T-cell (primary cell): ENCODE results near the gene GRAP2. TPM values are rescaled to one million over a fixed set of nuclear protein-coding genes. Genes with fewer than 3 reads are reported as not detected.

Experiments
- ATAC-seq, 4 experiments: fragments of 200-7000 bp in 3 of 4; fragments of 150-1000 bp in 1 of 4; cut with Tn5 transposase; replicated peaks in 1 of 4; 1 replicate in 3 of 4; 2 replicates in 1 of 4; pipeline ENCODE4 v1.10.0; 2021; ENCODE audit warnings: moderate library complexity in 3 of 4, mild to moderate bottlenecking in 2 of 4, moderate number of reproducible peaks in 1 of 4
- CTCF ChIA-PET, 2 donors: fragments of 300-600 bp; sonication (Branson Sonifier 250); formaldehyde crosslinking; loops; one replicate each; lab custom pipeline; 2022; ENCODE audit warnings: antibody characterized with exemption in 2 of 2; lab: Charles Lee
- POLR2A ChIA-PET, 2 donors: fragments of 300-600 bp; sonication (Branson Sonifier 250); formaldehyde crosslinking; loops; one replicate each; lab custom pipeline; 2022; ENCODE audit warnings: antibody characterized with exemption in 2 of 2; lab: Charles Lee
- DNase-seq, 35 experiments: peaks; one replicate each; pipeline versions ENCODE4 v3.0.0 to v3.0.0-alpha.2; 2013 to 2023
- H3K27ac ChIP-seq: one replicate; pipeline ENCODE4 v1.5.1; 2013; ENCODE audit warnings: low read length
- H3K27me3 ChIP-seq, 2 experiments: replicated peaks in 1 of 2; 1 replicate in 1 of 2; 2 replicates in 1 of 2; pipeline versions ENCODE4 v1.6.1 to v1.7.0; 2013; ENCODE audit warnings: low read length in 1 of 2, mixed read lengths in 1 of 2; ENCODE audit not compliant: control insufficient read depth in 2 of 2, insufficient read depth in 2 of 2; ENCODE audit errors: extremely low read depth in 1 of 2
- H3K36me3 ChIP-seq, 2 donors: 1 replicate in 1 of 2; 2 replicates in 1 of 2; pipeline versions ENCODE4 v1.6.1 to v1.7.0; 2013; ENCODE audit warnings: low read length in 1 of 2; ENCODE audit not compliant: control insufficient read depth in 2 of 2, insufficient read depth in 1 of 2; ENCODE audit errors: extremely low read depth in 1 of 2
- H3K4me1 ChIP-seq, 2 experiments: 1 replicate in 1 of 2; 2 replicates in 1 of 2; pipeline versions ENCODE4 v1.6.1 to v1.7.0; 2013; ENCODE audit warnings: low read length in 2 of 2, mixed read lengths in 1 of 2; ENCODE audit not compliant: insufficient read depth in 2 of 2, control insufficient read depth in 1 of 2; ENCODE audit errors: extremely low read depth in 1 of 2
- H3K4me3 ChIP-seq, 2 donors: 1 replicate in 1 of 2; 2 replicates in 1 of 2; pipeline versions ENCODE4 v1.5.1 to v1.7.0; 2013; ENCODE audit warnings: mild to moderate bottlenecking in 2 of 2, low read length in 1 of 2, moderate library complexity in 1 of 2; ENCODE audit not compliant: control insufficient read depth in 1 of 2; ENCODE audit errors: extremely low read depth in 1 of 2
- H3K9me3 ChIP-seq: 2 replicates; pipeline ENCODE4 v1.7.0; 2013
- H3K27ac Mint-ChIP-seq, 2 donors: one replicate each; pipeline ENCODE4 v1.8.0; 2020 to 2021; ENCODE audit warnings: mild to moderate bottlenecking in 2 of 2, mixed read lengths in 2 of 2
- H3K27me3 Mint-ChIP-seq, 2 donors: one replicate each; pipeline ENCODE4 v1.8.0; 2021 to 2022; ENCODE audit warnings: mixed read lengths in 2 of 2
- H3K36me3 Mint-ChIP-seq: one replicate; pipeline ENCODE4 v1.8.0; 2021; ENCODE audit warnings: mixed read lengths
- H3K4me1 Mint-ChIP-seq, 3 donors: one replicate each; pipeline ENCODE4 v1.8.0; 2020 to 2022; ENCODE audit warnings: mixed read lengths in 3 of 3, mild to moderate bottlenecking in 1 of 3
- H3K4me3 Mint-ChIP-seq, 3 donors: one replicate each; pipeline ENCODE4 v1.8.0; 2020 to 2022; ENCODE audit warnings: mild to moderate bottlenecking in 3 of 3, mixed read lengths in 3 of 3, moderate library complexity in 3 of 3
- H3K9me3 Mint-ChIP-seq, 3 donors: one replicate each; pipeline ENCODE4 v1.8.0; 2020 to 2022; ENCODE audit warnings: mixed read lengths in 3 of 3
- WGBS: methylation state at CpG from one replicate; pipeline ENCODE4 v1.1.5; 2013; ENCODE audit warnings: missing lambda C conversion rate; ENCODE audit not compliant: insufficient coverage; 5-methylcytosine and 5-hydroxymethylcytosine counted together
- total RNA-seq, 35 experiments: library from RNA in 6 of 35; stranded (reverse) in 6 of 35; fragments of 120-200 nt in 1 of 35; gene quantifications; one replicate each; pipeline versions ENCODE4 v1.2.1 to v1.2.4 and lab custom pipeline; 2013 to 2026

GRAP2 gene
- total RNA-seq, 5 donors from 2014 or later (not counting 1 experiment from before 2014, with no cell fraction given), result 138 to 199 (median 157) TPM

DNA sequence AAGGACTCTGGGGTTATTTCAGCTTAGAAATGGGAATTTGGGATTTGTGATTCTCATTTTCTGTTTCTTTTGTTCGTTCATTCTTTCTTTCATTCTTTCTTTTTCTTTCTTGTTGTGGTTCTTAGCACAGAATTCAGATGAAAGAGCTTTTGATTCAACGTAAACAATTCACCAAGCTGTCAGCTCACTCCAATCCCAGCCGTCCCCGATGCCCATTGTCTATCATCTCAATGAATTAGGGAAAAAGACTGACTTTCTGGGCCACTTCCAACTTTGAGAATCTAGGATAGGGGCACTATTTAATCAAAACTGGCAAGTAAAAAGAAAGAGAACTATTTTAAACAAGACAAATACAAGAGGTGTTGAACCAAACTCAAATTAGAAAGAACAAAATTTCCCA is 34.2 kb downstream of the GRAP2 start:
- Histone ChIP-seq H3K4me3 (no peak overlapping the region), H3K27ac (peak overlapping the region; percentile 74), H3K36me3 (peaks cover 5 to 6% of the 10 kb centered on the region in 2 donors), H3K4me1 (peaks cover 82 to 96% of the 10 kb centered on the region in 2 experiments), H3K27me3 (no peaks in the 10 kb centered on the region), H3K9me3 (no peaks in the 10 kb centered on the region)
- WGBS, result no CpG with 5 or more reads among the region's 4 CpGs
- Mint-ChIP-seq H3K27ac (peak overlapping the region in 1 of 2 donors; percentile 100), H3K4me1 (peaks cover 72 to 74% (median 73%) of the 10 kb centered on the region in 3 donors), H3K4me3 (peak overlapping the region; percentile 67 to 80 (median 68)), H3K36me3 (peaks cover 3% of the 10 kb centered on the region), H3K27me3 (no peaks in the 10 kb centered on the region), H3K9me3 (no peaks in the 10 kb centered on the region)
- ChIA-PET CTCF (interaction anchor here in 1 of 2 donors (1.3 to 1.7 kb wide), 3 partner anchors 9 to 28 kb away, joined by 3 to 9 read pairs (median 4); no protein-coding TSS in a partner anchor), POLR2A (interaction anchor here (0.6 to 1.5 kb wide), 6 partner anchors 9 to 146 kb away, joined by 3 to 13 read pairs (median 5); no protein-coding TSS in a partner anchor)
- ATAC-seq (no peak), DNase-seq (no peak)

DNA sequence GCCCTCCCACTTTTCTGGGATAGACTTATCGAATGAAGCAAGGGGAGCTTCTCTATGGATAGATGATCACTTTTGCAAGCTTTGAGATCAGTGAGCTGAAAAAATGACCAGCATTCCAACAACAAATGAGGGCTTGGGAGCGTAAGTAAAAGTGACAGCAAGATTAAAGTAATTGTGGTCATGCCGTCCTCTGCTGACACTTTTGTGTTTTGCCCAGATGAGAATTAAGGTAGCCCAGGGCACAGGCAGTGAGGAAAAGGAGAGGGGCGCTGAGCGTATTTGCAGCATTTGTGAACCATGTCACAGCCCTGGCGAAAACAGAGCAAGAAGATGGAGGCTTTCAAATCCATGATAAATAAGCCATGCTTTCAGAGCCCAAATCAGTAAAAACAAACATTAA is 34.7 kb downstream of the GRAP2 start:
- Mint-ChIP-seq H3K4me3 (peak overlapping the region; percentile 68 to 80 (median 69)), H3K27me3 (no peaks in the 10 kb centered on the region), H3K36me3 (peaks cover 3% of the 10 kb centered on the region), H3K4me1 (peaks cover 77 to 79% (median 78%) of the 10 kb centered on the region in 3 donors), H3K27ac (peak overlapping the region in 1 of 2 donors; percentile 100), H3K9me3 (no peaks in the 10 kb centered on the region)
- no peaks in the 10 kb centered on the region for H3K27me3 ChIP-seq
- peak overlapping the region; percentile 74 for H3K27ac ChIP-seq
- WGBS, result 10% methylated on average over 2 of the region's 6 CpGs
- peaks cover 6 to 8% of the 10 kb centered on the region in 2 donors for H3K36me3 ChIP-seq
- peak in 1 of 35 experiments; percentile 54 for DNase-seq
- H3K4me1 ChIP-seq, result peaks cover 82 to 96% of the 10 kb centered on the region in 2 experiments
- no peak for ATAC-seq
- no peaks in the 10 kb centered on the region for H3K9me3 ChIP-seq
- CTCF ChIA-PET, result interaction anchor here in 1 of 2 donors (1.3 to 1.7 kb wide), 3 partner anchors 10 to 29 kb away, joined by 3 to 9 read pairs (median 4); no protein-coding TSS in a partner anchor
- peak overlapping the region in 1 of 2 donors; percentile 3 for H3K4me3 ChIP-seq
- POLR2A ChIA-PET, result interaction anchor here (0.7 to 1.5 kb wide), 4 partner anchors 9 to 15 kb away, joined by 3 to 13 read pairs (median 8); no protein-coding TSS in a partner anchor

DNA sequence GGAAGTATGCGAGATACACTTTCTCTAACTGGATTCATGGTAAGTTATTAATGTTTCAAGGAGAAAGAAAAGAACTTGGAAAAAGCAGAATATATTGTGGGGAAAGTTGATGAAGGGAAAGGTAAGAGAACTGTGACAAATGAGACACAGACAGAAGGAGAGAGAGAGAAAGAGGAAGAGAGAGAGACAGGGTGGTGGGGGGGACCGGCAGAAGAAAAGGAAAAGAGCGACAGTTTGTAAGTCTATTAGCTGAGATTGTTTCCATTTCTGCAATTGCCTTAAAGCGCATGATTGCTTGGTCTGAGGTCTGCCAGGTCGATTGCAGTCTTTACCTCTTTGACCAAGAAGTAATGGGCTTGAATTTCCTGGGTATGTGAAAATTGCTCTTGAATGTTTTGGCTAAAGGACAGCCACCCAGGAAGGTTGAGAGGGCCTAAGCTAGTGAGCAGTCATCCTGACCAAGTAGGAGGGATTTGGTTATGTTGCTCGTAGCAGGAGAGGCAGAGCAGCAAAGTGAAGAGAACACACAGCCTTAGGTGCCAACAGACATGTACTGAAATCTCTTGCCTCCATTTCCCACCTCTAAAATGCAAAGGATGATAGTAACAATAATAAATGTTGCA is 35.8 kb downstream of the GRAP2 start:
- CTCF ChIA-PET, result interaction anchor here in 1 of 2 donors (1.2 kb wide), 1 partner anchor 16 kb away, joined by 7 read pairs; no protein-coding TSS in a partner anchor
- peak overlapping the region in 1 of 2 donors; percentile 100 for H3K27ac Mint-ChIP-seq
- 10% methylated on average over 5 of the region's 6 CpGs for WGBS
- peaks cover 6 to 16% of the 10 kb centered on the region in 2 donors for H3K36me3 ChIP-seq
- H3K9me3 Mint-ChIP-seq, result no peaks in the 10 kb centered on the region
- H3K27me3 Mint-ChIP-seq, result no peaks in the 10 kb centered on the region
- peaks cover 3% of the 10 kb centered on the region for H3K36me3 Mint-ChIP-seq
- POLR2A ChIA-PET, result interaction anchor here in 1 of 2 donors (1.0 kb wide), 2 partner anchors 10 to 16 kb away, joined by 3 read pairs; no protein-coding TSS in a partner anchor
- no peak overlapping the region for H3K4me3 ChIP-seq
- peaks cover 87 to 89% (median 88%) of the 10 kb centered on the region in 3 donors for H3K4me1 Mint-ChIP-seq
- DNase-seq (no peak), ATAC-seq (peak in 1 of 4 experiments; percentile 16)
- H3K27ac ChIP-seq, result peak overlapping the region; percentile 74
- peaks cover 84 to 98% of the 10 kb centered on the region in 2 experiments for H3K4me1 ChIP-seq
- H3K27me3 ChIP-seq, result no peaks in the 10 kb centered on the region
- H3K9me3 ChIP-seq, result no peaks in the 10 kb centered on the region
- peak overlapping the region; percentile 68 to 80 (median 69) for H3K4me3 Mint-ChIP-seq

DNA sequence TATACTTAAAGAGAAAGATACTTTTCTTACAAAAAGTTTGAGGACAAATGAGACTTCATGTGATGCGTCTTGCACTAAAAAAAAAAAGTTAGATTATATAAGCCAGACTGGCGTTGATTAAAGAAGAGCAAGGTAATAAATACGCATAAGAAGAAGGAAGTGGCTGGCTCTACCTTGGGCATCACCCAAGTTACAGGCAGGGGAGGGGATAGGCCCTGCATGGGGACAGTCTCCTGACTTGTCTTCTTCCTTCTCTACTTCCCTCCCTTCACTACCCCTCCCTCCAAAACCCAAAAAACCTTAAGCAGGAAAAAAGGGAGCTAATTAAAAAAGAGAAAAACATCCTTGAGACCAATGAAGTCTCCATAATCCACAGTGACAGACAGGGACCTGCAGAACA is 37.0 kb downstream of the GRAP2 start:
- H3K4me1 Mint-ChIP-seq, result peaks cover 97 to 98% (median 97%) of the 10 kb centered on the region in 3 donors
- peak overlapping the region; percentile 74 for H3K27ac ChIP-seq

DNA sequence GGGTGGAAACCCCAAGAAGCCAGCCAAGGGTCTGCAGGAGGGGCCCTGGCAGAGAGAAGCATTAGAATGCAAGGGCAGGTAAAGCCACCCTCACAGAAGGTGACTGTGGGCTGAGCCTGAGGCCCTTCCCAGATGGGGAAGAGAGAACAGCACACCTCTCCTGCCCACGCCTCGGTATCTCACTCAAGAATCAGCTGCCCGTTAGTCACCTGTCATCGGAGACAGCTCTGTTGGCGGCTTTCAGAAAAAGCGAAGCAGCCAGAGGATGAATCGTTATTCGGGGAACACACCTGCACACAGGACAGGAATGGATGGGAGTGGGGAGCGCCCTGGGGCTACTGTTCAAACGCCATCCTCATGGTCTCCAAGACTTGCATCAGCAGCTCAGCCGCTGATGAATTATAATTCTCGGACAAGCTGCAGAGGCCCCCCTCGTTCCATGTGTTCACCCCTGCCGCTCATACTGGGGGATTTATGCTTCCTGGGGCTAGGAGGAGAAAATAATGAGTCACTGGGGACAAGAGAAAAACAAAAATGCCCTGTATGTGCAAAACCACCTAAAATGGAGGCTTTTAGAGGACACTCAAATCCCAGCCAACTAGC is 37.7 kb downstream of the GRAP2 start:
- ChIA-PET POLR2A (no interaction called here), CTCF (interaction anchor here (0.6 to 0.7 kb wide), 3 partner anchors 9 to 408 kb away, joined by 3 to 4 read pairs (median 4); no protein-coding TSS in a partner anchor)
- Histone ChIP-seq H3K4me3 (peak overlapping the region in 1 of 2 donors; percentile 53), H3K9me3 (no peaks in the 10 kb centered on the region), H3K27ac (peak overlapping the region; percentile 74), H3K36me3 (peaks cover 6 to 22% of the 10 kb centered on the region in 2 donors), H3K4me1 (peaks cover 89 to 98% of the 10 kb centered on the region in 2 experiments), H3K27me3 (no peaks in the 10 kb centered on the region)
- no peaks in the 10 kb centered on the region for H3K9me3 Mint-ChIP-seq
- H3K36me3 Mint-ChIP-seq, result peaks cover 3% of the 10 kb centered on the region
- 54% methylated on average over 7 of the region's 14 CpGs for WGBS
- DNase-seq, result peak in 1 of 35 experiments; percentile 46
- H3K4me3 Mint-ChIP-seq, result peak overlapping the region; percentile 64 to 80 (median 69)
- no peaks in the 10 kb centered on the region for H3K27me3 Mint-ChIP-seq
- ATAC-seq, result peak in 3 of 4 experiments; percentile 15 to 22 (median 20)
- peaks cover 97 to 98% (median 97%) of the 10 kb centered on the region in 3 donors for H3K4me1 Mint-ChIP-seq
- H3K27ac Mint-ChIP-seq, result peak overlapping the region in 1 of 2 donors; percentile 100

More for the DNA sequence above, 37.0 kb downstream of the GRAP2 start:
- ATAC-seq (peak; percentile 49 to 81 (median 56)), DNase-seq (peak in 27 of 35 experiments; percentile 34 to 72 (median 48))
- Histone ChIP-seq H3K4me1 (peaks cover 91 to 98% of the 10 kb centered on the region in 2 experiments), H3K27me3 (no peaks in the 10 kb centered on the region), H3K4me3 (no peak overlapping the region), H3K9me3 (no peaks in the 10 kb centered on the region), H3K36me3 (peaks cover 6 to 18% of the 10 kb centered on the region in 2 donors)
- ChIA-PET POLR2A (no interaction called here), CTCF (no interaction called here)
- H3K9me3 Mint-ChIP-seq, result no peaks in the 10 kb centered on the region
- peak overlapping the region; percentile 64 to 80 (median 69) for H3K4me3 Mint-ChIP-seq
- peak overlapping the region in 1 of 2 donors; percentile 100 for H3K27ac Mint-ChIP-seq
- no peaks in the 10 kb centered on the region for H3K27me3 Mint-ChIP-seq
- WGBS, result no CpG with 5 or more reads among the region's 3 CpGs
- peaks cover 3% of the 10 kb centered on the region for H3K36me3 Mint-ChIP-seq
